ENCODE data around the gene CLASP2. TPM values are rescaled to one million over a fixed set of nuclear protein-coding genes. Genes with fewer than 3 reads are reported as not detected.
"Not testable (repeated sequence)": the region's sequence is repeated elsewhere in the genome, so short reads cannot be mapped to it uniquely, and the experiment has no call there.

The CLASP2 gene
- total RNA-seq, 1 experiment from 2014 or later, result 45.3 TPM

DNA sequence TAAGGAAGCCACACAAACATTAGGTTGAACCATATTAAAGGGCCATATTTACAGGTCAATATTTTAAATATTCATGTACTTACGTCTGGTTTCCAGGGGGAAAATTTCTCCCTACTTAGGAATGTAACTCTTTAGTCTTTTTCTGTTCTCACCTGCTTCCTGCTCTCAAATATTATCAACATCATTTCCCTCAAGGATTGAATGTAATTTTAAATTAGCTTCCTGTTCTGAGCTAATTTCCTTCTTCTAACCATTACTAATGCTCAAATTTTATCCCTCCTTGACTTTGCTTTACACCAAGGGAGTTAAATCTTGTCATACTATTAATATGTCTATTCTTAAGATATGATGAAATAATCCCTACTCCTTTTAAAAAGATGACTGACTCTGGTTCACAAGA is 174.5 kb downstream of the CLASP2 start:
- no peak for DNase-seq (ENCODE audit: low read depth)

DNA sequence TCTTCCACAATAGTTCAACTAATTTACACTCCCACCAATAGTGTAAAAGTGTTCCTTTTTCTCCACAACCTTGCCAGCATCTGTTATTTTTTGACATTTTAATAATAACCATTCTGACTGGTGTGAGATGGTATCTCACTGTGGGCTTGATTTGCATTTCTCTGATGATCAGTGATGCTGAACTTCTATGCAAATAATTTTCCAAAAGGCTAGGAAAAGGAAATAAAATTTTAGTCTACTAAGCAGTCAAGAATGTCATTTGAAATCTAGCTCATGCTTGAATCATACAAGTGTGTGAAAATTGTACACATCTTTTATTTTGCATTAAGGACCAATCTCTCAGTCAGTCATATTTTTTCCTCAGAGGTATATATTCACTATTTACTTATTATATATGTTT is 176.1 kb downstream of the CLASP2 start:
- no peak for DNase-seq (ENCODE audit: low read depth)

DNA sequence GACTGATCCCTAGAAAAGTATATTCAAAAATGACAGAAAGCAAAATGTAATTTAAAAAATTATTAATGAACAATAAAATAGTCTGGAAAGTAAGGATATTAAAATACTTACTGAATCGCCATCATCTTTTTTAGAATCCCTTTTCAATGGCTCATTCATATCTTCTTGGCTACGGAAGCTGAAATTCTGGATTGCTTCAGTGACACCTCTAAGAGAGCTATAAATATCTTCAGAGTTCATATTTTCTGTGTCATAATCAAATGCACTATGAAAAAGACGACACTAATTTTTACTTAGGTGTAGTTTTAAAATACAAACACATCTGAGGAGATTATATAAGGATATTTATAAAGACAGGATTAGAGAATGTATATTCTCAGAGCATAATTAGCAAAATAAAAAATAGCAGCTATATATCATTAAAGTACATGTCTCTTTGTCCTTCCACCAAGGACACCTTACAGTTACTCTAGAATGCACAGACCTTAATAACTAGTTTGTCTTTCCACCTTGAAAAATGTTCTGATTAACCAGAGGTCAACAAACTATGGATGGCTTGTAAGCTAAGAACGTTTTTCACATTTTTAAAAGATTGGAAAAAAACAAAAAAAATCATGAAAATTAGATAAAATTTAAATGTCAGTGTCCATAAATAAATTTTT is 179.2 kb downstream of the CLASP2 start:
- no peak for DNase-seq (ENCODE audit: low read depth)

DNA sequence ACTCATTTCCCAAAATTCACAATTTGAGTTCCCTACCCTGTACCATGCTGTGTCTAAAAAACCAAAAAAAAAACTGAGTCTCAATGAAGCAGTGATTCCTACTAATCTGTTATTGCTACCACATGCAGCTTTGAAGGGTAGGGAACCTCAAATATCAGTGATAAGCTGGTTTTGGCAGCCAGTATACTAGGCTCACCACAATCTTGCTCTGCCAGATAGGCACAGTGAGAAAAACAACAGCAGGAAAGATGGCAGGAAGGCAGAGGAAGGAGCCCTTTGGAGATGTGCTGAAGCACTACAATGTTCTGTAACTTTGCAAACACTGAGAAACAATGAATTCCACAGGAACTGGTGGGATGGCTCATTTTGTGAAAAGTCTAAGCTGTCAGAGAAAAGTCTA is 180.9 kb downstream of the CLASP2 start:
- DNase-seq (ENCODE audit: low read depth), result no peak

DNA sequence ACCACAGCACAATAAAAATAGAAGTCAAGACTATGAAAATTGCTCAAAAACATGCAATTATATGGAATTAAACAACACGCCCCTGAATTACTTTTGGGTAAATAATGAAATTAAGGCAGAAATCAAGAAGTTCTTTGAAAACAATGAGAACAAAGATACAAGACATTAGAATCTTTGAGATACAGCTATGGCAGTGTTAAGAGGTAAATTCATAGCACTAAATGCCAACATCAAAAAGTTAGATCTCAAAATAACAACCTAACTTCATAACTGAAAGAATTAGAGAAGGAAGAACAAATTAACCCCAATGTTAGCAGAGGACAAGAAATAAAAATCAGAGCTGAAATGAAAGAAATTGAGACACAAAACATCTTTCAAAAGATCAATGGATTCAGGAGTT is 191.3 kb downstream of the CLASP2 start:
- DNase-seq (ENCODE audit: low read depth), result no peak

DNA sequence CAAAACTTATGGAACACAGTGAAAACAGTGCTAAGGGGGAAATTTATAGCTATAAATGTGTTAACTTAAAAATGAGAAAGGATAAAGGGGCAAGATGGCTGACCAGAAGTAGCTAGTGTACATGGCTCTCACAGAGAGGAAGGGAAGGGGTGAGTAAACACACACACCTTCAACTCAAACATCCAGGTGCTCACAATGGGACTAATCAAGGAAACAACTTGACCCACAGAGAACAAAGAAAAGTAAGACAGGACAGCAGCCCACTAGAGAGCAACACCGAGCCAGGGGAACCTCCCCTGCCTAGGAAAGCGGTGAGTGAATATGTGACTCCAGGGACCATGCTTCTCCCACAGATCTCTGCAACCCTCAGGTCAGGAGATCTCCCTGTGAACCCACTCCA is 192.8 kb downstream of the CLASP2 start:
- DNase-seq (ENCODE audit: low read depth), result no peak

DNA sequence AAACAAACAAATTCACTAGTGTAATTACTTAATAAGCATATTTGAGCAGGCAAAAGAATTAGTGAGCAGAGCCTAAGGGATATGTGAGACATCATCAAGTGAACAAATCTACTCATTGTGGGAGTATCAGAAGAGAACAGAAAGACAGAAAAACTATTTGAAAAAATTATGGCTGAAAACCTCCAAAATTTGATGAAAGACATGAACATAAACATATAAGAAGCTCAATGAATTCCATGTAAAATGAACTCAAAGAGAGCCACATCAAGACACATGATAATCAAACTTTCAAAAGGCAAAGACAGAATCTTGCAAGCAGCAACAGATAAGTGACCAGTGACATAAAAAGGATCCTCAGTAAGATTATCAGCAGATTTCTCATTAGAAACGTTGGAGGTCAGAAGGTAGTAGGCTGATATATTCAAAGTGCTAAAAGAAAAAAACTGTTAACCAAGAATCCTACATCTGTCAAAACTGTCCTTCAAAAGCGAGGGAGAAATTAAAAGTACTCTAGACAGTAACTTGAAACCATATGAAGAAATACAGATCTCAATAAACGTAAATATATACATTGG is 194.9 kb downstream of the CLASP2 start:
- DNase-seq (ENCODE audit: low read depth), result no peak

DNA sequence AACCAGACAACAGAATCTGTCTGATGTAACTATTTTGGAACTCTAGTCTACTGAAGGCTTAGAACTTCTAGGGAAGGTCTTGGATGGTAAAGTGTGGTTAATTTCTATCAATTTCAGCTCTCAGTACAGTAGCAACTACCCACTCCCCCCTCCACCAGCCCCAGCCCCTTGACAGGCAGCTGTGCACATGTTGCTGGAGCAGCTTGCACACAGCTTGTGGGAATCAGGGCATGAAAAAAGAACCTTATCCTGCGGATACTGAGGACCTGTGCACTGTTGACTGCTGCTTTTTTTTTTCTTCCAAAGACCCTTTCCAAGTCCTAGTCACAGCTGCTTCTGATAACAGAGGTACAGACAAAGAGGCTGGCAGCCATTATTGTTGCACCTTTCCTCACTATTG is 196.3 kb downstream of the CLASP2 start:
- no peak for DNase-seq (ENCODE audit: low read depth)

DNA sequence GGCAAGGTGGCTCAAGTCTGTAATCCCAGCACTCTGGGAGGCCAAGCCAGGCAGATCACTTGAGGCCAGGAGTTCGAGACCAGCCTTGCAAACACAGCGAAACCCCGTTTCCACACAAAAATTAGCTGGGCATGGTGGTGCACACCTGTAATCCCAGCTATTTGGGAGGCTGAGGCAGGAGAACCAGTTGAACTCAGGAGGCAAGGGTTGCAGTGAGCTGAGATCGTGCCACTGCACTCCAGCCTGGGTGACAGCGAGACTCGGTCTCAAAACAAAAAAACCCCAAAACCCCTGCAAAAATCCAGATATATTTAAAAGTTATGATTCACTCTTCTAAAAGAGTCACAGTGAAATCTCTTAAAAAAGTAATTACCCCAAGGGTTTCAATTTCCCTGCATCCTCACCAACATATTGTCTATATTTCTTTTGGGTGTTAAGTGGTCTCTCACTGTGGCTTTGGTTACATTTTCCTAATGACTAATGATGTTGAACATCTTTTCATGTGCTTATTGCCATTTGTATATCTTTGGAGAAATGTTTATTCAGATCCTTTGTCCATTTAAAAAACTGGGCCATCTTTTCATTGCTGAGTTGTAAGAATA is 204.7 kb downstream of the CLASP2 start:
- no peak for DNase-seq (ENCODE audit: low read depth)

DNA sequence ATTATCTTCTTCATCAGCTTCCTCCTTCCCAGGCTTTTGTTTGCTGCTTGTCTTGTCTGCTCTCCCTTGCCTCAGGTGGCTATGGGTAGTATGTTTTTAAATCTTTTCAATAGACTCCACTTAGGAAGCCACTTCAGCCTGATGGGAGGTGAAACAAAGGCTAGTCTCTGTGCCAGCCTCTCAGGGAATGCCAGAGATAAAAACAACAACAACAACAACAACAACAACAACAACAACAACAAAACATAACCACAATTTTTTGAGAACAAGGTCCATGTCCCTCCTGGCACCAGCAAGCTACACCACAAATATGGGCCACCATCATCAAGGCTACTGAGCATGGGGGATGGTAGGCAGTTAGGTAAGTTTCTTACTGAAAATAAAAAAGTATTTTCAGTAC is 213.0 kb downstream of the CLASP2 start:
- no peak for DNase-seq (ENCODE audit: low read depth)

DNA sequence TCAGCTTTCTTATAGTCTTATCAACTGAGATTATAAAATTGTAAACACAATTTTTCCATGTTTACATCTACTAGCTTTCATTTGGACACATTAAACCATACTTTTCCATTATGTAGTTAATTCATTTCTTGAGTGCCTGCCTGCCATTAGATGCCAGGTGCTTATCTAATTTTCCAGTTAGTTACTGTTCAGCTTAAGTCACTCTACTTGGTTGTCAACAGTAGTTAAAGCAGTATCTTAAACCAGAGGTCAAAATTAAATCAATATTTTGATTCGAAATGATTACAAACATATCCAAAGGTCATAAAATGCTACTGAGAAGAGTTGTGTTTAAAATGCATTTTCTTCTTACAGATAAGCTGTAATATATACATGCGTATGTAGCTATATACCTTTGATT is 221.6 kb downstream of the CLASP2 start:
- DNase-seq (ENCODE audit: low read depth), result no peak

DNA sequence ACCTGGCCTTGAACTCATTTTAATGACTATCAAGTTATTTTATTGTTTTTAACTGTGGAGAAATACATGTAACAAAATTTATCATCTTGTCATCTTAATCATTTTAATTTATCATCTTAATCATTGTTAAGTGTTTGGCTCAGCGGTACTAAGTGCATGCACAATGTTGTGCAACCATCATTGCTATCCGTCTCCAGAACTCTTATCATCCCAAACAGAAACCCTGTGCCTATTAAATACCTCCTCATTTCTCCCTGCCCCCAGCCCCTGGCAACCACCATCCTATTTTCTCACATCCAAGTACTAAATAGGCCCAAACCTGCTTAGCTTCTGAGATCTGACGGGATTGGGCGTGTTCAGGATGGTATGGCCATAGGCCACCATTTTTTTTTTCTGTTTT is 226.3 kb downstream of the CLASP2 start:
- no peak for DNase-seq (ENCODE audit: low read depth)

DNA sequence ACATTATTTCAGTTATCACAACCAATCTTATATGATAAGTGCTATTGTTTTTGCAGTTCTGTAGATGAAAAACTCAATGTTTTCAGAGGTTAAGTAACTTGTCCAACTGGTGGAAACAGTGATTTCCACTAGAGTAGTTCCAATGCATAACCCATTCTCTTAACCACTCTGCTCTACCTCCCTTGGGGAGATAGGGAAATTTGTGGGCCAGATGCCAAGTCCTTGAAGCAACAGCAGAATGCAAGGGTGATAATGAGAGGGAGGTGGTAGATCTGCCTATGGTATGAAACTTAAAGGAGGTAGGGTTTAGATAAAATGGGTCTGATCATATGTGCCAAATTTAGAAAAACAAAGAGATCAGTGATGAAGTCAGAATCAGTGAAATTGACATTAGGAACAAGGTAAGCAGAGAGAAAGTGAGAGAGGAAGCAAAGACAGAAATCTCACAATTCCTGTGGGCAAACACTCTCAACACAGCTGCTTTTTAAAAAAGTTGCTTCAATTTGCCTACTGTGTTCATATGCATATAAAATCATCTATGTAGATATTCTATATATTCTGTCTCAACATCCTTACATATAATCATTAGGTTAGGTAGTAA is 227.3 kb downstream of the CLASP2 start:
- no peak for DNase-seq (ENCODE audit: low read depth)

DNA sequence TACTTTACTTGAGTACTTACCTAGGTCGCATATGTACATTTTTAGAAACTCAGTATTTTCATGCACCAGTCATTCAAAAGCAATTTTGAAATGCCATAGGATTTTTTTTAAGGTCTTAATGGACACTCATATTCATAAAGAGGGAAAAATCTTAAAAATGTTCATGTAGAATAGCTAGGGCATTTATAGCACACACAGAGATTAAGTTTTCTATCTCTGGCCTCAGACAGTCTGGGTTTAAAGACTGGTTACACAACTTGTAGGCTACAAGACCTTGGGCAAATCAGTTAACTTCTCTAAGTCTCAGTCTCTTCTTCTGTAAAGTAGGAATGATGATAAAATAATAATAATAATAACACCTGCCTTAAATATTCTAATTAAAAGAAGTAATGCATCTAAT is 229.4 kb downstream of the CLASP2 start:
- DNase-seq (ENCODE audit: low read depth), result no peak

DNA sequence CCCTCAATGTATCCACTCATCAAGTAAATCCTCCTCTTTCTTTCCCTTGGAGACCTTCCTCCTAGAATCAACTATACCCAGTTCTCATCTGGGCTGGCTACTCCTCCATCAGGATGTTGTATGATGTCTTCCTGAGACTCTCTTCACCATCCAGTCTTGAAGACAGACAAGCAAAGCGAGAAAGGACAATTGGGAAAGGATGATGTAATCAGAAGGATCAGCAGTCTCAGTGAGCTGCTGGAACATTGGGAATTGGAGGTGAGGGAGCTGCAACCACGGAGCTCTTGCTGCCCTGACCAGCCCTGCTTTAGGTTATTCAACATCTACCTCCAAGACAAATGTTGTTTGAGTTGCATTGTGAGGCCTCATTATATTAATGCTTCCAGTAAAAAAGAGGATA is 229.8 kb downstream of the CLASP2 start:
- DNase-seq (ENCODE audit: low read depth), result no peak

DNA sequence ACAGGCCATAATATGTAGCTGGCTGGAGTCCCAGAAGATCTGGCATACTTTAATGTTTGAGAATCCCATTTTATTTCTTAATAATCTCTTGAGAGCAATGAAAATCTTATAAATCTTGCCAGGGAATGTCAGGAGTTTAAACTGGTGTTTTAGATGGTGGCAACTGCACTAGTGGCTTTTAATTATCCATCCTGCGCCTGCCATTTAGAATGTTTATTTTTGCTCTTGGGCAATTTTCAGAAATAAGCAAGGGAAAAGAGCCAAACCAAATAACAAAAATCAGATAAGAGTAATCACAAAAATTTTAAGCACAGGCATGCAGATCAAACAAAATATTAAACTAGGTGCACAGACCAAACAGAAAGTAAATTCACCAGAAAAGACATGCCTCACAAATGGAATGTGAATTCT is 235.9 kb downstream of the CLASP2 start:
- peak; percentile 6 for DNase-seq (ENCODE audit: low read depth)

DNA sequence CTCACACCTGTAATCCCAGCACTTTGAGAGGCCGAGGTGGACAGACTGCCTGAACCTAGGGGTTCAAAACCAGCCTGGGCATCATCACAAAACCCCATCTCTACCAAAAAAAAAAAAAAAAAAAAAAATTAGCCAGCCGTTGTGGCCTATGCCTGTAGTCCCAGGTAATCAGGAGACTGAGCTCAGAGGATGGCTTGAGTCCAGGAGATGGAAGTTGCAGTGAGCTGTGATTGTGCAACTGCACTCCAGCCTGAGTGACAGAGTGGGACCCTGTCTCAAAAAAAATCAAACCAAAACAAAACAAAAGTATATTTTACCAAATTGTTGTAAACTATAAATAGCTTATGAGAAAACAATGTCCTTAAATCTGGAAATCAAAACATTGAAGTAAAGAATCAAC is 243.2 kb downstream of the CLASP2 start:
- DNase-seq (ENCODE audit: low read depth), result no peak

DNA sequence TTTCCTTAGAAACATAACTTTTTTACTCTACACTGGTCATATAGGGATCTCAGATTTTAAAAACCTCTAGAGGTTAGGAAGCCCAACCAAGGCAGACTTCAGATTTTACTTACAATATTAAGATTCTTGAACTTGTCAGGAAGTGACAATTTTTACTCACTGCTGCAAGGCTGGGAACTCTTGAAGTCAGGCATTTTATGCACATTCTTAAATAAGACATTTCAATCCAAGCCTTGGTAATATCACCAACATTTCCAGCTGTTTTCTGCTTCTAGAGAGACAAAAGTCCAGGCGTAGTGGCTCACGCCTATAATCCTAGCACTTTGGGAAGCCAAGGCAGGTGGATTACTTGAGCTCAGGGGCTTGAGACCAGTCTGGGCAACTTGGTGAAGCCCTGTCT is 244.2 kb downstream of the CLASP2 start:
- no peak for DNase-seq (ENCODE audit: low read depth)

DNA sequence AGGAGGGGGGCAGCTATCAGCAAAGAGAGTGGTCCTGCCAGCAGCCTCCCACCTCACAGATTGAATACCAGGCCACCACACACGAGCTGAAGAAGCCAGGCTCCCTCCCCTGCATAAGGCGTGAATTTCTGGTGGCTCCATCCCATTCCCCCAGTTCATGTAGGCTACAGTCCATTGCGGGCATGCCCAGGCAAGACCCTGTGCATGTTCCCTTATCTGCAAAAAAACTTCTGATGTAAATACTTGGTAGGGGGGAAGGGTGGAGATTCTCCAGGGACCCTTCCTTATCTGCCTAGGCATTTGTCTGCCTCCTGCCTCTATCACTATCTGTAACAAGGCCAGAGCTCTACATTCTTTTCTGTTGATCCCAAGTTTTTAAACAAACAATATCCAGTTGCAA is 250.3 kb downstream of the CLASP2 start:
- DNase-seq (ENCODE audit: low read depth), result no peak

DNA sequence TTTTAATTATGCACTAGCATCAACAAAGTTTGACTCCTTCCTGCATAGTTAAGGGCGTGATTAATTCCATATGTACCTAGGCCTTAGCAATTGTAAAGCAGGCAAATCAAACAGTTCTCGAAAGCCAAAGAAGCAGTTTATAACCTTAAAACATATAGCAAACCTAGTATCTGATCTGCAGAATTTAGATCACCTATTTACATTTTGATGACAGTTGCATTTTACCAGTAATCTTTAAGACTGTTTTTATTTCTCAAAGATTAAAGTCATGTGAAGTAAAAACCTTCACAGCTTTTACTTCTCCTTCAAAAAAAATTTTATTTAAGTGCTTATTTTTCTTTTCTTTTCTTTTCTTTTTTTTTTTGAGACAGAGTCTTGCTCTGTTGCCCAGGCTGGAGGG is 257.0 kb downstream of the CLASP2 start:
- no peak for DNase-seq (ENCODE audit: low read depth)

DNA sequence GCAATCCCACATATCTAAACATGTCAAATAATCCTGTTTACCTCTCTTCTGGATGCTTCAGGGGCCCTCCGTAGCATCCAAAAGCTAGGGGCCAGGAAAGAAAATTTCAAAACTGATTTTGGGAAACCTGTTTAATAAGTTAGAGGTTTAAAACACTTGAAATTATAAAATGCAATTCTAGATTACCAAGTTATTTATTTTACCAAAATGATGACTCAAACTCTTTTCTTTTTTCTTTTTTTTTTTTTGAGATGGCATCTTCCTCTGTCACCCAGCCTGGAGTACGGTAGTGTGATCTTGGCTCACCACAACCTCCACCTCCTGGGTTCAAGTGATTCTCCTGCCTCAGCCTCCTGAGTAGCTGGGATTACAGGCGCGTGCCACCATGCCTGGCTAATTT is 258.5 kb downstream of the CLASP2 start:
- DNase-seq (ENCODE audit: low read depth), result not testable (repeated sequence)

DNA sequence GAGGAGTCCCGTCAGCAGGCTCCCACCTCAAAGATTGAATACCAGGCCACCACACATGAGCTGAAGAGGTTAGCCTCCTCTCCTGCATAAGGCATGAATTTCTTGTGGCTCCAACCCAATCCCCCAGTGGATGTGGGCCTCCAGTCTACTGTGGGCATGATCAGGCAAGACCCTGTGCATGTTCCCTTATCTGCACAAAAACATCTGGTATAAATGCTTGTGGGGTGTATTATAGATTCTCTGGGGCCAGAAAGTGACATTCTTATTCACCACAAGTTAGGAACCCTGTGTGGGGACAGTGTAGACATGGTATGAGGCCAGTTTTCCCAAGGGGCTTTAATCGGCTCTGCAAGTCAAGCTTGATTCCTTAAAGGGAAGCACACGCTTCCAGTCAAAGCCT is 259.6 kb downstream of the CLASP2 start:
- no peak for DNase-seq (ENCODE audit: low read depth)

DNA sequence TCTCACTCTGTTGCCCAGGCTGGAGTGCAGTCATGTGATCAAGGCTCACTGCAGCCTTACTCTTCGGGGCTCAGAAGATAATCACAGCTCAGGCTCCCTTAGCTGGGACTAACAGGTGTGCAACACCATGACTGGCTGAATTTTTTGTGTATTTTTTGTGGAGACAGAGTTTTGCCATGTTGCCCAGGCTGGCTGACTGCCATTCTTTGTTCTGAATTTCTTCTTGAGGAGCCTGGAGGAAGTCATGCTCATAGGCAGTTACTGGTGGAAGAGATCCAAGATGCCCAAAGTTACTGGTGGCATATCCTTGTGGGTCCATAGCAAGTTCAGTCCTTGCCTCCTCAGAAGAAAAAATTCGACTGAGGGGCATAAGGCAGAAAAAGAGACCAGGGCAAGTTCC is 261.3 kb downstream of the CLASP2 start:
- no peak for DNase-seq (ENCODE audit: low read depth)

All from RPMI7951 (cell line).